ENCODE data around the gene ICE1.

The ICE1 gene

DNA sequence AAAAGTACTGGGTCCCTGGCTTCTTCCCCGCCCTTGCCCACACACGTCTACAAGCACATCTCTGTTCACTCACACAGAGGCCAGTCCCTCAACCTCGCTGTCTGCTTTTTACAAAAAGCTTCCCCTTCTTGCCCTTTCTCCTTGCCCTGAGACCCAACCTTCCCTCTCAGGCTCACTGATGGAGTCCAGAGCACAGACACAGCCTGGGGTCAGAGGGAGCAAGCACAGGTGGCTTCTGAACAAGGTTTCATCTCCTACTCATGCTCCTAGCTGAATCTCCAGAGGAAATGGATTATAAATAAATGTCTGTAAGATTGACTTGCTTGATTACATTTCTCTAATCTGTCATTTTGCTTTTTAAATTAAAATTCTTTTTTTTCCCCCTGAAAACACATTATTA lies 101.8 kb downstream of the ICE1 start:
- no peaks in the 10 kb centered on the region for H3K9me2 ChIP-seq (replicated peaks; ENCODE audit: insufficient read depth, low read length)
- peaks cover 18% of the 10 kb centered on the region for H3K4me1 ChIP-seq (ENCODE audit: low read length)
- H3K4me2 ChIP-seq (ENCODE audit: low read depth, low read length): no peak overlapping the region; the same call in 1 of the 2 replicates
- H3K27me3 ChIP-seq (replicated peaks; ENCODE audit: insufficient read depth, low read length): no peaks in the 10 kb centered on the region
- no peaks in the 10 kb centered on the region for H3K36me3 ChIP-seq (replicated peaks; ENCODE audit: insufficient read depth, low read length)
- no peak overlapping the region for H3K27ac ChIP-seq (ENCODE audit: low read length)
- H3K79me2 ChIP-seq (ENCODE audit: low read length): no peaks in the 10 kb centered on the region
- peaks cover 9% of the 10 kb centered on the region; the same call in 1 of the 2 replicates for H3F3A ChIP-seq (ENCODE audit: insufficient read depth, low read length)
- no peak overlapping the region for H3K4me3 ChIP-seq (ENCODE audit: low read length)
- H4K20me1 ChIP-seq (ENCODE audit: insufficient read depth, low read length): no peaks in the 10 kb centered on the region
- DNase-seq: no peak
- H3K9ac ChIP-seq (ENCODE audit: low read length): no peak overlapping the region
- TF ChIP-seq, protein P1, sequence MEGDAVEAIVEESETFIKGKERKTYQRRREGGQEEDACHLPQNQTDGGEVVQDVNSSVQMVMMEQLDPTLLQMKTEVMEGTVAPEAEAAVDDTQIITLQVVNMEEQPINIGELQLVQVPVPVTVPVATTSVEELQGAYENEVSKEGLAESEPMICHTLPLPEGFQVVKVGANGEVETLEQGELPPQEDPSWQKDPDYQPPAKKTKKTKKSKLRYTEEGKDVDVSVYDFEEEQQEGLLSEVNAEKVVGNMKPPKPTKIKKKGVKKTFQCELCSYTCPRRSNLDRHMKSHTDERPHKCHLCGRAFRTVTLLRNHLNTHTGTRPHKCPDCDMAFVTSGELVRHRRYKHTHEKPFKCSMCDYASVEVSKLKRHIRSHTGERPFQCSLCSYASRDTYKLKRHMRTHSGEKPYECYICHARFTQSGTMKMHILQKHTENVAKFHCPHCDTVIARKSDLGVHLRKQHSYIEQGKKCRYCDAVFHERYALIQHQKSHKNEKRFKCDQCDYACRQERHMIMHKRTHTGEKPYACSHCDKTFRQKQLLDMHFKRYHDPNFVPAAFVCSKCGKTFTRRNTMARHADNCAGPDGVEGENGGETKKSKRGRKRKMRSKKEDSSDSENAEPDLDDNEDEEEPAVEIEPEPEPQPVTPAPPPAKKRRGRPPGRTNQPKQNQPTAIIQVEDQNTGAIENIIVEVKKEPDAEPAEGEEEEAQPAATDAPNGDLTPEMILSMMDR (IDR thresholded peaks at IDR 0.05; ENCODE audit: low read length): no peak
- TF ChIP-seq EZH2phosphoT487 (IDR thresholded peaks at IDR 0.05; ENCODE audit: low read length) (no peak), EZH2 (optimal IDR thresholded peaks at IDR 0.05; ENCODE audit: low read depth, low read length) (no peak)
- H3K9me3 ChIP-seq (replicated peaks; ENCODE audit: insufficient read depth, low read length): no peaks in the 10 kb centered on the region
- H2AFZ ChIP-seq (ENCODE audit: low read length): peak overlapping the region; percentile 71; the same call in 1 of the 2 replicates

DNA sequence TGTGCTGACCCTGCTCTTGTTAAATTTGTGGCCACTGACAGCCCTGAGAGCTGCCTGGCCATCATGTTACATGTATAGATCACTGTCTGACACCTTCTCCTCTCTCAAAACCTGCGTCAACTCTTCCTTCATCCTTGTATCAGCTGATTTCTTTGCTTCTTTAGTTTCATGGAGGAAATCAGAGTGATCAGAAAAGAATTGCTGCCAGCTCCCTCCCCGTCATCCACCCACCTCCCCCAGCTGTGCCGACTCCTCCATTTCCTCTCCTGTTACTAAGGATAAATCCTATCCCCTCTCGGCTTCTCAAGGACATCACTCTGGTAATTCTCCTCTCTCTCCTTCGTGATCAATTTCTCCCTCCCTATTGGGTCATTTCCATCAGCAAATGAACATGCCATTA lies 108.9 kb downstream of the ICE1 start:
- Histone ChIP-seq H3K4me2 (ENCODE audit: low read depth, low read length) (no peak overlapping the region), H3K4me3 (ENCODE audit: low read length) (no peak overlapping the region), H3K9ac (ENCODE audit: low read length) (no peak overlapping the region), H4K20me1 (ENCODE audit: insufficient read depth, low read length) (no peaks in the 10 kb centered on the region), H3K4me1 (ENCODE audit: low read length) (no peaks in the 10 kb centered on the region), H3K9me3 (replicated peaks; ENCODE audit: insufficient read depth, low read length) (no peaks in the 10 kb centered on the region), H3K27ac (ENCODE audit: low read length) (no peak overlapping the region), H3F3A (ENCODE audit: insufficient read depth, low read length) (no peaks in the 10 kb centered on the region), H3K36me3 (replicated peaks; ENCODE audit: insufficient read depth, low read length) (no peaks in the 10 kb centered on the region), H2AFZ (ENCODE audit: low read length) (no peak overlapping the region), H3K79me2 (ENCODE audit: low read length) (no peaks in the 10 kb centered on the region), H3K27me3 (replicated peaks; ENCODE audit: insufficient read depth, low read length) (no peaks in the 10 kb centered on the region), H3K9me2 (replicated peaks; ENCODE audit: insufficient read depth, low read length) (no peaks in the 10 kb centered on the region)
- DNase-seq: no peak
- TF ChIP-seq, protein P1 (IDR thresholded peaks at IDR 0.05; ENCODE audit: low read length): no peak
- TF ChIP-seq EZH2 (optimal IDR thresholded peaks at IDR 0.05; ENCODE audit: low read depth, low read length) (no peak), EZH2phosphoT487 (IDR thresholded peaks at IDR 0.05; ENCODE audit: low read length) (no peak)

DNA sequence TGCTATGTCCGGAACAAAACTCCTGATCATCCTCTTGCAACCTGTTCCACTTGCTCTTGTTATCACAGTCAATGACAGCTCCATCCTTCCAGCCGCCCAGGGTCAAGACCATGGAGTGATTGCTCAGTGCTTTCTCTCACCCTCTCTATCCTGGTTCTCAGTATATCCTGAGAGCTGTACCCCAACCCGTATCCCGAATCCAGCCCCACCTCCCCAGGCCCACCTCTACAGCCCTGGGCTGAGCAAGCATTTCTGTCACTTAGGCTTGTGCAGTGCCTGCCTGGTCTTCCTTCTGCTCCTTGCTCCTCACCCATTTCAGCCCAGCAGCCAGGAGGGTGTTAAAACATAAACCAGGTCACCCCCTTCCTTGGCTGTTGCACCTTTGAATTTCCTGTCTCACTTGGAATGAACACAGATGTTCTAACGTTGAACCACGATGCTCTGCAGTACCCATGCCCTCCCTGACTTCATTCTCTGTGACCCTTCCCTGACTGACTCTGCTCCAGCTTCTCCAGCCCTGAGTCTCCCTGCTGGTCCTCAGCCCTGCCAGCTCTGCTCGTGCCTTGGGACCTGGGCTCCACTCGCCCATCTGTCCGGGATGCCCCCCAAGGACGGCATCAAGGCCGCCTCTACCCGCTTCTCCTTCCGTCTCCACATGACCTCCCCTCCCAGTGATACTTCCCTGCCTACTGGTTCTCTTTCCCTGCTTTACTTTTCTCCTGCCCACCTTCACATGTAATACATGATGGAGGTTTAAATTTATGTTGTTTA lies 110.0 kb downstream of the ICE1 start:
- H3K4me3 ChIP-seq (ENCODE audit: low read length): no peak overlapping the region
- H3K9me3 ChIP-seq (replicated peaks; ENCODE audit: insufficient read depth, low read length): no peaks in the 10 kb centered on the region
- no peak for TF ChIP-seq EZH2phosphoT487 (IDR thresholded peaks at IDR 0.05; ENCODE audit: low read length)
- TF ChIP-seq EZH2 (optimal IDR thresholded peaks at IDR 0.05; ENCODE audit: low read depth, low read length): no peak
- TF ChIP-seq, protein P1 (IDR thresholded peaks at IDR 0.05; ENCODE audit: low read length): no peak
- no peaks in the 10 kb centered on the region for H3K36me3 ChIP-seq (replicated peaks; ENCODE audit: insufficient read depth, low read length)
- DNase-seq: no peak
- no peaks in the 10 kb centered on the region for H3K27me3 ChIP-seq (replicated peaks; ENCODE audit: insufficient read depth, low read length)
- H3F3A ChIP-seq (ENCODE audit: insufficient read depth, low read length): no peaks in the 10 kb centered on the region
- H3K27ac ChIP-seq (ENCODE audit: low read length): no peak overlapping the region
- H3K9ac ChIP-seq (ENCODE audit: low read length): no peak overlapping the region
- no peaks in the 10 kb centered on the region for H4K20me1 ChIP-seq (ENCODE audit: insufficient read depth, low read length)
- H3K4me2 ChIP-seq (ENCODE audit: low read depth, low read length): no peak overlapping the region
- no peaks in the 10 kb centered on the region for H3K79me2 ChIP-seq (ENCODE audit: low read length)
- no peaks in the 10 kb centered on the region for H3K4me1 ChIP-seq (ENCODE audit: low read length)
- H3K9me2 ChIP-seq (replicated peaks; ENCODE audit: insufficient read depth, low read length): no peaks in the 10 kb centered on the region
- no peak overlapping the region for H2AFZ ChIP-seq (ENCODE audit: low read length)

All from MM.1S (cell line).